ENCODE data around the gene CDH4.
"Not testable (repeated sequence)": the region's sequence is repeated elsewhere in the genome, so short reads cannot be mapped to it uniquely, and the experiment has no call there.

CDH4 gene

GRCh38 chr20:61839912-61840778 is 588.1 kb downstream of the CDH4 start:
- DNase-seq, result peak; percentile 58

DNA sequence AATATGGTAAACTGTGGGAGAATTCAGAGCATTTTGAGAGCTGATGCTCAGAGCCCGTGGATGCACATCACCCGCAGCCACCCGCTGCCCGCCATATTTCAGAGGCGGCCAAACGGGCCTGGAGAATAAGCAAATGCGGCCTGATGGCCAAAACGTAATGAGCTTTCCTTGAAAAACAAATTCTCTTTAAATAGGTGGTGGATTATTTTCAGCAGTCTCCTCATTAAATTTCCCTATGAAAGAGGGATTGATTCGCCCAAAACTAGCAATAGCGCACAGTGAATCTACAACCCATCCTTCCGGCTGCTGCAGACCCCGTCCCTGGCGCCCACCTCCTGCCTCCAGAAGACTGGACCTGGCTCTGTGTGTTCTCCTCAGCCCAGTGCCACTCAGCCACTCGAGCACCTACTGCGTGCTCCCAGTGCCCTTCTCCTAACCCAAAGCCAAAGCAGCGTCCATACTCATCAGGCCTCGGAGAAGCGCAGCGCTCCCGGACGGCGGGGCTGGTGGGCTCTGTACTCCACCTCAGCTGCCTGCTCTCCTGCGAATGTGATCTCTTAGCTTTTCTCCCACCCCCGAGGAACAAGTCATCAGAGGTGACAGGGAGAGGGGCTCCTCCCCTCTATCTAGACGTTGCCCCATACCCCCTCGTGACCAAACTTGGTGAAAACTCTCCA is 588.9 kb downstream of the CDH4 start:
- no peak for DNase-seq

- no peak for DNase-seq
Observed at GRCh38 chr20:61841551-61841950, 589.5 kb downstream of the CDH4 start.

DNA sequence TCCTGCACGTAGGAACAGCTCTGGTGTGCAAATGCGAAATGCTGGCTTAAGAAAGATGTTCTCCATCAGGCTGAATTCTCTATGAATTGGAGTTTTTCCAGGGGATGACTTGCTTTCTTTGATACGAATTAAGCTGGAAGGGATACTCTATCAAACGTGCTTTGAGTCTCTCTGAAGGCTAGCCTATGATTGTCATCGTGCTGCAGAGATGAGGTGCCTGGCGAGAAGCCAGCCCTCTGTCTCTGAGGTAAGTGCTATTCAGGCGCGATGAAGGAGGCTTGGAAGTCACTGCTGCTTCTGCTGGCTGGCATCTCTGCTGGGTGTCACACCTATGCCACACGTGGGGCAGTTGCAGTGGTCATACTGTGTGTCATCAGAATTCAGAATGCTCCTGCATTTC is 589.9 kb downstream of the CDH4 start:
- peak; percentile 26 for DNase-seq

GRCh38 chr20:61844621-61845020 is 592.6 kb downstream of the CDH4 start:
- no peak for DNase-seq

DNA sequence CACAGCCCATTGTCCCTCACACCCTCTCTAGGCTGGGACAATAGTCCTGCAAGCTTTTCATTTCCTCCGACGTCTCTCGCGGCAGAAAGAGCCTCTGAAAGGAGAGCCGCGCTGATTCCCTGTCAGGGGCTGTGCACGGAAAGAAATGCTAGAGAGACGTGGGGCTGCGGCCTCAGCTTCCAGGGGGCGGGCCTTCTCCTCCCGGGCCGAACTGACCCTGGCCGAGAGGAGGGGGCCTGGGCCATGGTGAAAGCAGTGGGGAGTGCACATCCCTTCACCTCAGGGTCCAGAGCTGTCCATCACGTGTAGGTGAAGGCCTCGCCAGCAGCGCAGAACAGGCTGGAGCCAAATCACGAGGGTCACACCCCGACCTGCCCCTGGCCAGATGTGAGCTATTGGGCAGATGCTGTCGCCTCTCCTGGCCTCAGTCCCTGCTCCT is 593.2 kb downstream of the CDH4 start:
- DNase-seq, result peak; percentile 43

DNA sequence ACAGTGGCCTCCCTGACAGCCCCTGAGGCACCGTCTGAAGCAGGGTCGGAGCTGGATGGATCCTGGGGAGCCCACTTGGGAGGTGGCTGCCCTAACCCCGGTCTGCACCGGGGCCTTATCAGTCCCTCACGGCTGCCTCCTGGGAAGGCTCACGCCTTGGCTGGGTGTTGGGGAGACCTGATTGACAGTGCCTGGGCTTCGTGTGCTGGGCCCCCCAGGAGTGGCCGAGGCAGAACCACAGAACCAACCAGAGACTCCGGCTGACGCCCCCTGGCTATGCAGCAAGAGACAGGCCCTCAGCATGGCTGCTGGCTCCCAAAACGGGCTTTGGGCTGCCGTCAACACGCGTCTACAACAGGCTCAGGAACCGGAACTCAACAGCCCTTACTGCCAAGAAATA is 594.0 kb downstream of the CDH4 start:
- no peak for DNase-seq

DNA sequence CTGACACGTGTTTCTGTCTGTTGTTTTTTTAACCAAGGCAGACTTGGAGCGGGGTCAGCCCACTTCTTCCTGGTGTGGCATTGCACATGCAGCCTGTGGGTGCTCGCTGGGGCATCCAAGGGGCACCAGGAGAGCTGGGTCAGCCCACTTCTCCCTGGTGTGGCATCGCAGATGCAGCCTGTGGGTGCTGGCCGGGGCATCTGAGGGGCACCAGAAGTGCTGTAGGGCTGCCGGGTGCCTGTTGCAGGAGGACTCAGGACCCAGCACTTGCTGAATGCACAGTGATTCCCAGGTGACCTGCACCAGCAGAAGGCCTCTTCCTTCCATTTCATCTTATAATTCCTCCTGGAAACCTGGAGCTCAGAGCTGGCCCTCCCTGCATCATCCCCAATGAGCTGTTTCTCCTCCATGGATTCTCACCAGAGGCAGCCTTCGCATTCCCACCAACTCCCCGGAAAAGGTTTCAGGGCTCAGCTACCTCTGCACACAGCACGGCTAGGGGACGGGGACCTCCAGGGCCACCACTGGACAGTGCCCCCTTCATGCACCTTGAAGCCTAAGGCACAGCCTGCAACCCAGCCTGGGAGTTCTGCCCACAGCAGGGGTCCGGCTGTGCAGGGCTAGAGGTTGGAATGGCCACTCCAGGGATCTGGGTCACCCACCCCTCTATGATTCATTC is 594.8 kb downstream of the CDH4 start:
- DNase-seq, result no peak

DNA sequence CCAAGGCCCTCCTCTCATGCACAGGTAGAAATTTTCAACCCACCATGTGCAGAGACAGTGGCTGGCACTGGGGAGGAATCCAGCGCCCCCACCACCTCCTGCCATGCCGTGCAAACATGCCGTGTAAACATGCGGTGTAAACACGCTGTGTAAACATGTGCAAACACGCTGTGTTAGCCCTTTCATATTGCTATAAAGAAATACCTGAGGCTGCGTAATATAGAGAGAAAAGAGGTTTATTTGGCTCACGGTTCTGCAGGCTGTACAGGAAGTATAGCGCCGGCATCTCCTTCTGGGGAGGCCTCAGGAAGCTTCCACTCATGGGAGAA is 595.3 kb downstream of the CDH4 start:
- no peak for DNase-seq

DNA sequence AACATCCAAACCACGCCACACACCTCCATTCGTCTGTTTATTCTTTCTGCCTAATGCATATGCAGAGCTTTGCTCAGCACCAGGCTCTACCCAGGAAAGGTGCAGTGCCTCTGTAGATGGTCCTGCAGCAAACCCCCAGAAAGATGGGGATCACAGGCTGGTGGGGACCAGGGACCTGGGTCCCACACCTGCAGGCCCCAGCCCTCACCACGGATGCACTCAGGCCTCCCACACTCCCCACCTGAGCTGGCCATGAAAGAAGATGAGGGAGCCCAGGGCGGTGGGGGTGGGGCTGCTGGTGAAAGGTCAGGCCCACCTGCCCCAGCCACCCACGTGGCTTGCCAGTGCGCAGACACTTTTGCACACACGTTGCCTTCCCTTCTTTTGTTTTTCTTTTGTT is 595.9 kb downstream of the CDH4 start:
- DNase-seq, result no peak

DNA sequence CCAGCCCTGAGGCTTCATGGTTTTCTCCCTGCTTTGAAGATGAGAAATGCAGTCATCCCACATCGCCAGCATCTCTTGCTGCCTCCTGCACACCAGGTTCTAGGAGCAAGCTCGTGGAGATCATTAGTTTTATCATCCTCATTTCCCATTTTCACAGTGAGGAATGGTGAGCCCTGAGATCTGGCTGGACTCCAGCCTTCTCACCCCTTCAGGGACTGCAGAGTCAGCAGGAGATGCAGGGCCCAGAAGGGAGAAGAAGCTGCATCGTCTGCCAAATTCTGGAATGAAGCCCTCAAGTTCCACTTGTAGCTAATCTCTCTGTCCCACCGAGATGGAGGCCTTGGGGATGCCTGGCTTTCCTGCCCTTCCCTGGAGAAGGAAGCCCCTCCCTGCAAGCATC is 596.8 kb downstream of the CDH4 start:
- no peak for DNase-seq

DNA sequence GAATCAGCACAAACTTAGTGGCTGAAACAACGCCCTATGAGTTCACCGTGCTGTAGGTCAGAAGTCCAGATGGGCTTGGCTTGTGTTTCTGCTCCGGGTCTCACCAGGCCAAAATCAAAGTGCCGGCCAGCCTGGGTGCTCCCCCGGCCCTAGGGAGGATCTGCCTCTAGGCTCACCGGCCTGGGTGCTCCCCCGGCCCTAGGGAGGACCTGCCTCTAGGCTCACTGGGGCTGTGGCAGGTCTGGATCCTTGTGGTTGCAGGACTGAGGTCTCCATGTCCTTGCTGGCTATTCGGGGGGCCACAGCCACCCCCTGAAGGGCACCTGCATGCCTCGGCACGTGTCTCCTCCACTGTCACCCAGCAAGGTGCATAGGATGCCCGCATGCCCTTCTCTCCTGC is 597.3 kb downstream of the CDH4 start:
- no peak for DNase-seq

DNA sequence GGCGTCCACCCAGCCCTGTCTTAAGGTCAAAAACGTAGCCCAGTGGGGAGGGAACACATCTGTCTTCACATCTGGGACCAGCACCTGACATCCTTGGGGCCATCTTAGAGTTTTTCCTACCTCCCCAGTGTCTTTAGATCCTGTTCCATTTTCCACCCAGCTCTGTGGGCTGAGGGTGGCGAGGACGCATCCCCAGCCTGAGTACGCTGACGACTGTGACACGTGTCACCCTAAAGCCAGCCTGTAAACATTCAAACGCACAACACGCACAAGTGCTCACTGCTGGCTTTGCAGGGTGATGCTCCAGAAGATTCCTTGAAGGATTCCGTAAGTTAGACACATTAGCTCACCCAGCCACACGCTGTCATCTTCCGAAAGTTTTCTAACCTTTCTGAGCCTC is 597.8 kb downstream of the CDH4 start:
- DNase-seq, result no peak

DNA sequence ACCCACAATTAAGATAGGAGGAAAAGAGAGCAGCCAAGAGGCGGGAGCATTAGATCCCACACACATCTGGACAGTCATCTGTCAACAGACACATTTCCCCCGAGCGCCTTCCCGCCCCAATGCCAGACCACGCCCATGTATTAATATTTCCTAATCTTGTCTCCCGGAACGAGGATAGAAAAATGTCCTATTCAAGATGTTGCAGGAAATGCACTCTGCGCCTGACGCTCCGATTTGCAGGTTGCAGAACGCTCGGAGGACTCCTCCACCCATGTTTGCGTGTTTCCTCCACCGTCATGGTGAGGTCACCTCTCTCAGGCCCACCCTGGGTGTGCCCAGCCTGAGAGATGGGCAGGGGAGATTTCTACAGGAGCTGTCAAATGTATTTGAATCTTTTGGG is 598.4 kb downstream of the CDH4 start:
- no peak for DNase-seq

DNA sequence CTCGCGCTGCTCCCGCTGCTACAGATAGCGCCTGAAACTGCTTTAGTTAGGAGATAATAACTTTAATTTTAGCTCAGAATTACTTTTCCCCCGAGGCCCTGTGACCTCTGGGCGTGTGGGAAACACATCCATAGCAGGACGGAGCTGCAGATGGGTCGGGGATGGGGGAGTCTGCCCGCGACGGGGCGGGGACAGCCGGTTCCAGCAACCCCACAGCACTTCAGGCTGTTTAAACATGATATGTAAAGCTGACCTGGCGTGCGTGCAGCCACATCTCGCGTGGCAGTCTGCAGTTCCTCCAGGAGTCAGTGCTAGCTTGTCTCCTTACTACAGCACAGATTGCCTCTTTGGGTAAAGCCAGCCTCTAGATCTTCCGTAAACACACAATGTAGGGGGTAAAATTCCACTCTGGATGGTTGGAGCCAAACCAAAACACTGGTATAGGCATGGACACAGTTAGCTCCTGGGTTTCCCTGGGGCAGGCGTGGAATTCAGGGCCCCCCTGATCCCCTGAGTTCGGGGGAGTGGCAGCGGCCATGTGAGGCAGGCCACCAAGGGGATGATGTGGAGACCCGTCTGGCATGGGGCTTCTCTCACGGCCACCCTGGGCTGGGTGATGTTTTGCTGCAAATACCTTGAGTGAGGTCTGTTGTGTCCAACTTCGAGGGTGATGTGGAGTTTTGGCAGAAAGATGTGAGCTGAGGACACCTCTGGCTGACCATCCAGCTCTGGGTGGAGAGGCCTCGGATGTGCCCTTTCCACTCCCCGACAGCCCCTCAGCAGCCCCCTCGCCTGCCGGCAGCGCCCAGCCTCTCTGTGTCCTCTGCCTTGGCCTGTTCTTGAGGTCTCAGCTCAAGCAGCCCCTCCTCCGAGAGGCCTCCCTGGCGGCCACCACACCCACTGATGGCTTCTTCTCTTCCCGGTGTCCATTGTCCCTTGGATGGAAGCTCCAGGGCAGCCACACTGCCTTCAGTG is 599.2 kb downstream of the CDH4 start:
- no peak for DNase-seq

- no peak for DNase-seq
Observed at GRCh38 chr20:61852268-61853072, 600.4 kb downstream of the CDH4 start.

DNA sequence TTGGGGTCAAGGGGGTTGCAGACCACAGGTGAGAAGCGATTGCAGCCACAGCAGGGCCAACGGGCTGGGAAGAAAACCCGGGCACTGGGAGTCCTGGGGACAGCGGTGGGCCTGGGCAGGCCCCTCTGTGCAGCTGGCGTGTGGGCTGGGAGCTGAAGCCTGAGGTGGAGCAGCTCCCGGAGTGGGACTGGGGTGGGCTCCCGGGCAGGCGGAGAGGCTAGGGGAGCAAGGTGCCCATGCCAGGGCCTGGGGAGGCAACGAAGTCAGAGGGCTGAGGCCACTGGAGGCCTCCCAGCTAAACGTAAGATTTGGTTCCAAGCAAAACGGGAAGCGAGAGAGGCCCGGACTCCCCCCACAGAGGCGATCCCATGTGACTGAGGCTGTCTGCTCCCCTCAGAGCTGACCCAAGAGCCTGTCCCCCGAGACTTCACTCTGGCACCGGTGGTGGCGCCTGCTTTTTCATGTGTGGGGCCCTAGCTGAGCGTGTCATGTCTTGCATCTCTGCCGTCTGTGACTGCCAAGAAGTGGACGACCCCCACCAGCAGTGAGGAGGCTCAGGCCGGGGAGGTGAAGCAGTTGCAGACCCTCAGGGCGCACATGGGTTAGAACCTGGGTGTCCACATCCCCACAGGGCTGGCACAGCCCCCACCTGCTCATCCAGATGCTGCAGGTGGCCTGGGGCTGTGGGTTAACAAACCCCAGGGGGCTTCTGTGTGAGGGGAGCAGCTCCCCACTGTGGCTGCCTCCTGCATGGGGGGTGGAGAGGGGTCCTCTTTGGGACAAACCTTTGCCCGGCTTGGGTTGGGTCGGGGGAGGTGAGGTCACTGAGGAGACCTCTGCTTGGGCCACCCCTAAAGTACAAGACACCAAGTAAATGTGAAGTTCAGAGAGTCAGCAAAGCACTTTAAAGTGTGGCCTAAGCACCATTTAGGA is 601.3 kb downstream of the CDH4 start:
- DNase-seq, result no peak

GRCh38 chr20:61854538-61854937 is 602.5 kb downstream of the CDH4 start:
- DNase-seq, result not testable (repeated sequence)

GRCh38 chr20:61855286-61855685 is 603.2 kb downstream of the CDH4 start:
- DNase-seq, result no peak

- DNase-seq, result no peak
Observed at GRCh38 chr20:61856626-61857413, 604.8 kb downstream of the CDH4 start.

Measured in eye (tissue), 1 donor.